ENCODE measurements around the gene FASTK. TPM values are rescaled to one million over a fixed set of nuclear protein-coding genes. Genes with fewer than 3 reads are reported as not detected.
A peak's percentile ranks its signal among the peaks of the same experiment; 100 is the strongest.

FASTK gene
- total and polyA plus RNA-seq, 12 donors = 65.0 to 246 (median 77.1) TPM

DNA sequence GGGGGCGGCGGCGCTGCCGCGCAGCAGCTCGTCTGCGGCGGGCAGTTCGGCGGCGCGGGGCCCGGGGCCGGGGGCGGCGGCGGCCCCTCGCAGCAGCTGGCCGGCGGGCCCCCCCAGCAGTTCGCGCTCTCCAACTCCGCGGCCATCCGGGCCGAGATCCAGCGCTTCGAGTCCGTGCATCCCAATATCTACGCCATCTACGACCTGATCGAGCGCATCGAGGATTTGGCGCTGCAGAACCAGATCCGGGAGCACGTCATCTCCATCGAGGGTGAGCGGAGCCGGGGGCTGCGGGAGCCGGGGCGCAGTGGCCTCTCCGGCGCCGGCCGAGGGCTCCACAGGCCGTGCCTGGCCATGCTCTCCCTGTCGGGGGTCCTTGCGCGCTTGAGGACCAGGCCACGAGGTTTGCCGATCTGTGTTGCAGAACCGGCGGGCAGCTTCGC lies 6.2 kb upstream of the FASTK start:
- 0 to 1% methylated on average over 37 to 42 of the region's 56 CpGs for WGBS, 2 donors
- no peak for DNase-seq
- intact Hi-C loops (cut with DNase I) = loop anchor here in 2 of 10 donors (2.0 kb wide), 3 partner anchors 24 to 58 kb away; partner anchors contain the start of genes ABCB8 (in 1 of the 2) and SLC4A2 (in 1 of the 2)
- TF ChIP-seq, protein P1, sequence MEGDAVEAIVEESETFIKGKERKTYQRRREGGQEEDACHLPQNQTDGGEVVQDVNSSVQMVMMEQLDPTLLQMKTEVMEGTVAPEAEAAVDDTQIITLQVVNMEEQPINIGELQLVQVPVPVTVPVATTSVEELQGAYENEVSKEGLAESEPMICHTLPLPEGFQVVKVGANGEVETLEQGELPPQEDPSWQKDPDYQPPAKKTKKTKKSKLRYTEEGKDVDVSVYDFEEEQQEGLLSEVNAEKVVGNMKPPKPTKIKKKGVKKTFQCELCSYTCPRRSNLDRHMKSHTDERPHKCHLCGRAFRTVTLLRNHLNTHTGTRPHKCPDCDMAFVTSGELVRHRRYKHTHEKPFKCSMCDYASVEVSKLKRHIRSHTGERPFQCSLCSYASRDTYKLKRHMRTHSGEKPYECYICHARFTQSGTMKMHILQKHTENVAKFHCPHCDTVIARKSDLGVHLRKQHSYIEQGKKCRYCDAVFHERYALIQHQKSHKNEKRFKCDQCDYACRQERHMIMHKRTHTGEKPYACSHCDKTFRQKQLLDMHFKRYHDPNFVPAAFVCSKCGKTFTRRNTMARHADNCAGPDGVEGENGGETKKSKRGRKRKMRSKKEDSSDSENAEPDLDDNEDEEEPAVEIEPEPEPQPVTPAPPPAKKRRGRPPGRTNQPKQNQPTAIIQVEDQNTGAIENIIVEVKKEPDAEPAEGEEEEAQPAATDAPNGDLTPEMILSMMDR (IDR thresholded peaks at IDR 0.05) = no peak
- ATAC-seq = no peak
- no peaks in the 10 kb centered on the region for H3K9me3 ChIP-seq
- no peaks in the 10 kb centered on the region for H3K27me3 ChIP-seq
- H3K36me3 ChIP-seq = peaks cover 0 to under 1% (median 0%) of the 10 kb centered on the region in 9 donors
- peak overlapping the region; percentile 81 to 94 (median 89) for H3K27ac ChIP-seq
- H3K4me1 ChIP-seq = peaks cover 33 to 72% (median 69%) of the 10 kb centered on the region in 9 donors
- H3K4me3 ChIP-seq = peak overlapping the region; percentile 69 to 88 (median 78)

DNA sequence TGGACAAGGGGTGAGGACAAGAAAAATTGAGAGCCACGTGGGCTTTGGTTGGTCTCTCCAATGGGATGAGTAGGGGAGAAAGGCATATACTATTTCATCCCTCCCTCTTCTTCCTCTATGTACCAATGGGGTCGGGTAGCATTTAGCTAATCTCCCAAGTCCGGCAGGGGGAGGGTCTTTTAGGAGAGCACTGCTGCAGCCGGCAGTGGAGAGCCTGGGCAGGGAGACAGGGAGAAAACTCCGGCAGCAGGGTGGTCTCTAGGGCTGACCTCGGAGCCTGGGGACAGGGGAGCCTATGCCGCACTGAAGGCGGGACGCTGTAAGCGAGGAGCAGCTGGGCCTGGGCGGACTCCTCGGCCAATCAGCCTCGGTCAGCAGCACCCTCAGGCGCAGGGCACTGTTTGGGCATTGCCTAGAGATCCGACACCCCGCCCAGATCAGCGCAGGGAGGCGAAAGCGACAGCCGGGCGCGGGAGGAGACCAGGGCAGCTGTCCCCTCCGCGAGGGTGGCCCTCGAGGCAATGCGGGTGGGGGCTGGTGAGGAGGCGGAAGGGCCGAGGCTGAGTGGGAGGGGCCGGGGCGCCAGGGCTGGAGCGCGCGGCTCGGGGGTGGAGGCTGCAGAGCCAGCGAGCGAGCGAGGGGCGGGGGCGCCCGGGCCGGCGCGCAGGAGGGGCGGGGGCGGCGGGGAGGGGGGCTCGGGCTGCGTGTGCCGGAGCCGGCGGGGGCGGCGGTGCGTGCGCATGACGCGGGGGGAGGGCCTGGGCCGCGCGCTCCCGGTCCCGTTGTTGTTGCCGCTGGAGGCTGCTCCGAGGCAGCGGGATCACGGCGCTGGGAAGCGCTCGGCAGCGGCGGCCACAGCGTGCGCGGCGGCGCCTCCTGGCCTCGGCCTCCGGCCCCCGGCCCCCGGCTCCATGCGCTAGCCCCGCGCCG lies 5.3 kb upstream of the FASTK start, which contains the start of gene AGAP3:
Gene AGAP3, plus strand, starts transcription at position 785 of the 930 bp plus-strand sequence. CDS start 267 bp downstream, outside the sequence.
- Histone ChIP-seq H3K4me3 (peak within 1 kb of the TSS; percentile 69 to 88 (median 78)), H3K27ac (peak within 1 kb of the TSS; percentile 81 to 94 (median 90)), H3K36me3 (no peaks in the 10 kb centered on the region), H3K9me3 (no peaks in the 10 kb centered on the region), H3K4me1 (peaks cover 41 to 72% (median 69%) of the 10 kb centered on the region in 9 donors), H3K27me3 (no peaks in the 10 kb centered on the region)
- TF ChIP-seq, protein P1 (IDR thresholded peaks at IDR 0.05) = no peak
- intact Hi-C loops (cut with DNase I) = loop anchor here in 2 of 10 donors (2.0 kb wide), 3 partner anchors 25 to 57 kb away; partner anchors contain the start of genes ABCB8 (in 1 of the 2) and SLC4A2 (in 1 of the 2)
- peak; percentile 89 to 91 for DNase-seq
- ATAC-seq = peak; percentile 59 to 72 (median 66)
- 1% methylated on average over 53 to 77 of the region's 84 CpGs for WGBS, 2 donors

DNA sequence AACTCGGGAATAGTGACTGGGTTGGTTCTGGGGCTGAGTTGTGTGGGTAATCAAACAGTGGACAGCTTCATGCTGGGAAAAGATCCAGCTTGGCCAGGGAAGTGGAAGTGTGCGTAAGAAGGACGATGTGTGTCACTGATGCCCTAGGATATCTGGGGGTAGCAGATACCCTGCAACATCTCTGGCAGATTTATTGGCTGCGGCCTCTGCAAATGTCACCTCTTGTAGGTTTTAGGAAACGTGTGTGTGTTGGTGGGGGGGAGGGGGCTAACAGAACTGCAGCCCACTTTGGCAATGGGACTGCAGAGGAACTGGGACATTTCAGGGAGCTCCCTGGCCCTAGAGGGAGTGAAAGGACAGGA lies 4.7 kb upstream of the FASTK start:
- H3K4me1 ChIP-seq = peaks cover 37 to 68% (median 64%) of the 10 kb centered on the region in 9 donors
- H3K27ac ChIP-seq = peak overlapping the region; percentile 70 to 92 (median 85)
- H3K4me3 ChIP-seq = peak overlapping the region in 8 of 10 donors; percentile 48 to 88 (median 59)
- no peaks in the 10 kb centered on the region for H3K36me3 ChIP-seq
- TF ChIP-seq, protein P1 (IDR thresholded peaks at IDR 0.05) = no peak
- H3K9me3 ChIP-seq = no peaks in the 10 kb centered on the region
- ATAC-seq (no peak), DNase-seq (no peak)
- no peaks in the 10 kb centered on the region for H3K27me3 ChIP-seq
- intact Hi-C loops (cut with DNase I) = no loop called here
- WGBS, 2 donors = 20 to 33% methylated on average over 5 of the region's 5 CpGs

DNA sequence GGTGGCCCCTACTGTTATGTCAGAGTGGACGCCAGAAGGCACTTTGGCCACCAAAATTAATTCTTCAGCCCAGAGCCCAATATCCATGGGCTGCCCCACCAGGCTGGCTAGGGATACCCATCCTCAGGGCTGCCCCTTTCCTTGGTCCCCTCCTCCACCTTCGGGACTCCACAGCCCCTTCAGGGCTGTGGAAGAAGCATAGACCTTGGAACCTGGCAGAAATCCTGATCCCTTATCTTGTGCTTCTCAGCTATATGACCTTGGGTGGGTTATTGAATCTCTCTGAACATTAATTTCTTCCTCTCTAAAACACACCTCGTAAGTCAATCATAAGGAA lies 3.2 kb upstream of the FASTK start:
- TF ChIP-seq, protein P1 (IDR thresholded peaks at IDR 0.05) = no peak
- no peaks in the 10 kb centered on the region for H3K9me3 ChIP-seq
- WGBS, 2 donors = 30 to 32% methylated on average over 3 of the region's 3 CpGs
- DNase-seq (no peak), ATAC-seq (no peak)
- H3K36me3 ChIP-seq = peaks cover 0 to 4% (median 0%) of the 10 kb centered on the region in 9 donors
- peak overlapping the region in 8 of 10 donors; percentile 92 to 98 (median 97) for H3K27ac ChIP-seq
- H3K4me1 ChIP-seq = peaks cover 38 to 66% (median 62%) of the 10 kb centered on the region in 9 donors
- H3K4me3 ChIP-seq = peak overlapping the region; percentile 81 to 98 (median 92)
- intact Hi-C loops (cut with DNase I) = no loop called here
- no peaks in the 10 kb centered on the region for H3K27me3 ChIP-seq
